ENCODE results near the gene FLCN. TPM values are rescaled to one million over a fixed set of nuclear protein-coding genes. Genes with fewer than 3 reads are reported as not detected.

Gene FLCN
- total and polyA plus RNA-seq, 10 of the 15 experiments (the other 5 are each of a cell fraction or from before 2014, with no cell fraction given) = 1.1 to 24.7 (median 10.4) TPM

DNA sequence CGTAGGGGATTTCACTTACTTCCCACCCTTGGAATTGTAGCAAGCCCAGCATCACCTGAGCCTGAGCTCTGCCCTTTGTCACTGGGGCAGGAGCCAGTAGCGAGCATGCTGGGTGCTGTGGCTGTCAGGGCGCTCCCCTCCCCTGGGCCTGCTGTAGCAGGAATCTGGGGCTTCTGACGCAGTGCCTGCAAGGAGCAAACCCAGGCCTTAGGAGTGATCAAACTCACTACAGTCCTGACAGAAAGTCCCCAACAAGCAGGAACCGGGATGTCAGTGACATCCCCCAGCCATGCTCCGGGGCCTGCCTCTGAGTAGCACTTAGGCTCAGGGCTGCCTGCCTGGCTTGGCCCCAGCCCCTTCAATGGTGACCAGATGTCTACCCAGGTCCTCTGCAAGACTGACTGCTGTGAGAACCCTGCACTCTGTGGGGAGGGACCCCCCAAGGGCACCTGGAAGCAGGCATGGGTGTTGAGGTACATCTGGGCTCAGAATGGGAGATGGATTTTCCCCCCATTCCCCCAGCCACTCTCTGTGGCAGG is 54.3 kb downstream of the FLCN start:
- POLR2A ChIA-PET = interaction anchor here (0.9 kb wide), 1 partner anchor 22 kb away, joined by 3 read pairs; no protein-coding TSS in a partner anchor

More for the DNA sequence above, 54.3 kb downstream of the FLCN start:
- peak overlapping the region; percentile 52 for H3K4me2 ChIP-seq (ENCODE audit: control insufficient read depth, insufficient read depth)
- H3K27ac ChIP-seq (ENCODE audit: control insufficient read depth, insufficient read depth) = peak overlapping the region; percentile 62; the same call in 1 of the 2 replicates
- RAD21 ChIA-PET (ENCODE audit: unreplicated experiment) = interaction anchor here (1.4 to 2.4 kb wide), 2 partner anchors 9 to 54 kb away, joined by 3 to 10 read pairs; partner anchors contain the start of gene FLCN
- H3K79me2 ChIP-seq (ENCODE audit: control insufficient read depth, insufficient read depth, low read length) = no peaks in the 10 kb centered on the region
- CTCF ChIA-PET = no interaction called here
- DNase-seq (ENCODE audit: low read depth, low spot score) = no peak
- in situ Hi-C loops (cut with MboI) (no loop called here), intact Hi-C loops (cut with micrococcal nuclease; ENCODE audit: unreplicated experiment) (no loop called here)
- no peak; the same call in 2 of the 3 replicates for ATAC-seq
- no peak for FAIRE-seq
- TF ChIP-seq, protein P1, sequence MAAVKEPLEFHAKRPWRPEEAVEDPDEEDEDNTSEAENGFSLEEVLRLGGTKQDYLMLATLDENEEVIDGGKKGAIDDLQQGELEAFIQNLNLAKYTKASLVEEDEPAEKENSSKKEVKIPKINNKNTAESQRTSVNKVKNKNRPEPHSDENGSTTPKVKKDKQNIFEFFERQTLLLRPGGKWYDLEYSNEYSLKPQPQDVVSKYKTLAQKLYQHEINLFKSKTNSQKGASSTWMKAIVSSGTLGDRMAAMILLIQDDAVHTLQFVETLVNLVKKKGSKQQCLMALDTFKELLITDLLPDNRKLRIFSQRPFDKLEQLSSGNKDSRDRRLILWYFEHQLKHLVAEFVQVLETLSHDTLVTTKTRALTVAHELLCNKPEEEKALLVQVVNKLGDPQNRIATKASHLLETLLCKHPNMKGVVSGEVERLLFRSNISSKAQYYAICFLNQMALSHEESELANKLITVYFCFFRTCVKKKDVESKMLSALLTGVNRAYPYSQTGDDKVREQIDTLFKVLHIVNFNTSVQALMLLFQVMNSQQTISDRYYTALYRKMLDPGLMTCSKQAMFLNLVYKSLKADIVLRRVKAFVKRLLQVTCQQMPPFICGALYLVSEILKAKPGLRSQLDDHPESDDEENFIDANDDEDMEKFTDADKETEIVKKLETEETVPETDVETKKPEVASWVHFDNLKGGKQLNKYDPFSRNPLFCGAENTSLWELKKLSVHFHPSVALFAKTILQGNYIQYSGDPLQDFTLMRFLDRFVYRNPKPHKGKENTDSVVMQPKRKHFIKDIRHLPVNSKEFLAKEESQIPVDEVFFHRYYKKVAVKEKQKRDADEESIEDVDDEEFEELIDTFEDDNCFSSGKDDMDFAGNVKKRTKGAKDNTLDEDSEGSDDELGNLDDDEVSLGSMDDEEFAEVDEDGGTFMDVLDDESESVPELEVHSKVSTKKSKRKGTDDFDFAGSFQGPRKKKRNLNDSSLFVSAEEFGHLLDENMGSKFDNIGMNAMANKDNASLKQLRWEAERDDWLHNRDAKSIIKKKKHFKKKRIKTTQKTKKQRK (IDR thresholded peaks at IDR 0.05; ENCODE audit: low read depth, low read length) = no peak
- TF ChIP-seq CBX3 (IDR thresholded peaks at IDR 0.05; ENCODE audit: borderline replicate concordance, low read depth) (no peak), HCFC1 (IDR thresholded peaks at IDR 0.05; ENCODE audit: low read length) (no peak), ZBED1 (IDR thresholded peaks at IDR 0.05; ENCODE audit: borderline replicate concordance) (no peak), MTA3 (IDR thresholded peaks at IDR 0.05; ENCODE audit: borderline replicate concordance, low read length) (no peak), PML (IDR thresholded peaks at IDR 0.05; ENCODE audit: low read length) (no peak)
- TF ChIP-seq, protein P2, sequence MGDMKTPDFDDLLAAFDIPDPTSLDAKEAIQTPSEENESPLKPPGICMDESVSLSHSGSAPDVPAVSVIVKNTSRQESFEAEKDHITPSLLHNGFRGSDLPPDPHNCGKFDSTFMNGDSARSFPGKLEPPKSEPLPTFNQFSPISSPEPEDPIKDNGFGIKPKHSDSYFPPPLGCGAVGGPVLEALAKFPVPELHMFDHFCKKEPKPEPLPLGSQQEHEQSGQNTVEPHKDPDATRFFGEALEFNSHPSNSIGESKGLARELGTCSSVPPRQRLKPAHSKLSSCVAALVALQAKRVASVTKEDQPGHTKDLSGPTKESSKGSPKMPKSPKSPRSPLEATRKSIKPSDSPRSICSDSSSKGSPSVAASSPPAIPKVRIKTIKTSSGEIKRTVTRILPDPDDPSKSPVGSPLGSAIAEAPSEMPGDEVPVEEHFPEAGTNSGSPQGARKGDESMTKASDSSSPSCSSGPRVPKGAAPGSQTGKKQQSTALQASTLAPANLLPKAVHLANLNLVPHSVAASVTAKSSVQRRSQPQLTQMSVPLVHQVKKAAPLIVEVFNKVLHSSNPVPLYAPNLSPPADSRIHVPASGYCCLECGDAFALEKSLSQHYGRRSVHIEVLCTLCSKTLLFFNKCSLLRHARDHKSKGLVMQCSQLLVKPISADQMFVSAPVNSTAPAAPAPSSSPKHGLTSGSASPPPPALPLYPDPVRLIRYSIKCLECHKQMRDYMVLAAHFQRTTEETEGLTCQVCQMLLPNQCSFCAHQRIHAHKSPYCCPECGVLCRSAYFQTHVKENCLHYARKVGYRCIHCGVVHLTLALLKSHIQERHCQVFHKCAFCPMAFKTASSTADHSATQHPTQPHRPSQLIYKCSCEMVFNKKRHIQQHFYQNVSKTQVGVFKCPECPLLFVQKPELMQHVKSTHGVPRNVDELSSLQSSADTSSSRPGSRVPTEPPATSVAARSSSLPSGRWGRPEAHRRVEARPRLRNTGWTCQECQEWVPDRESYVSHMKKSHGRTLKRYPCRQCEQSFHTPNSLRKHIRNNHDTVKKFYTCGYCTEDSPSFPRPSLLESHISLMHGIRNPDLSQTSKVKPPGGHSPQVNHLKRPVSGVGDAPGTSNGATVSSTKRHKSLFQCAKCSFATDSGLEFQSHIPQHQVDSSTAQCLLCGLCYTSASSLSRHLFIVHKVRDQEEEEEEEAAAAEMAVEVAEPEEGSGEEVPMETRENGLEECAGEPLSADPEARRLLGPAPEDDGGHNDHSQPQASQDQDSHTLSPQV (IDR thresholded peaks at IDR 0.05) = no peak
- TF ChIP-seq, protein P3, sequence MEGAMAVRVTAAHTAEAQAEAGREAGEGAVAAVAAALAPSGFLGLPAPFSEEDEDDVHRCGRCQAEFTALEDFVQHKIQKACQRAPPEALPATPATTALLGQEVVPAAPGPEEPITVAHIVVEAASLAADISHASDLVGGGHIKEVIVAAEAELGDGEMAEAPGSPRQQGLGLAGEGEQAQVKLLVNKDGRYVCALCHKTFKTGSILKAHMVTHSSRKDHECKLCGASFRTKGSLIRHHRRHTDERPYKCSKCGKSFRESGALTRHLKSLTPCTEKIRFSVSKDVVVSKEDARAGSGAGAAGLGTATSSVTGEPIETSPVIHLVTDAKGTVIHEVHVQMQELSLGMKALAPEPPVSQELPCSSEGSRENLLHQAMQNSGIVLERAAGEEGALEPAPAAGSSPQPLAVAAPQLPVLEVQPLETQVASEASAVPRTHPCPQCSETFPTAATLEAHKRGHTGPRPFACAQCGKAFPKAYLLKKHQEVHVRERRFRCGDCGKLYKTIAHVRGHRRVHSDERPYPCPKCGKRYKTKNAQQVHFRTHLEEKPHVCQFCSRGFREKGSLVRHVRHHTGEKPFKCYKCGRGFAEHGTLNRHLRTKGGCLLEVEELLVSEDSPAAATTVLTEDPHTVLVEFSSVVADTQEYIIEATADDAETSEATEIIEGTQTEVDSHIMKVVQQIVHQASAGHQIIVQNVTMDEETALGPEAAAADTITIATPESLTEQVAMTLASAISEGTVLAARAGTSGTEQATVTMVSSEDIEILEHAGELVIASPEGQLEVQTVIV (IDR thresholded peaks at IDR 0.05; ENCODE audit: borderline replicate concordance, partially characterized antibody) = no peak
- H2AFZ ChIP-seq (ENCODE audit: control insufficient read depth, low read depth, low read length) = no peak overlapping the region
- peaks cover 16 to 18% of the 10 kb centered on the region in 2 experiments for H3K36me3 ChIP-seq (ENCODE audit: control insufficient read depth in 2 of 2, insufficient read depth in 2 of 2, low read length in 1 of 2)
- no peaks in the 10 kb centered on the region for H3K9me3 ChIP-seq (replicated peaks; ENCODE audit: control insufficient read depth, insufficient read depth, low read length)
- H3K4me1 ChIP-seq (ENCODE audit: control insufficient read depth, insufficient read depth, low read length) = peaks cover 44% of the 10 kb centered on the region
- no peak overlapping the region for H3K4me3 ChIP-seq
- no peak overlapping the region for H3K9ac ChIP-seq (ENCODE audit: control insufficient read depth, insufficient read depth, low read length)
- H4K20me1 ChIP-seq (ENCODE audit: control insufficient read depth, insufficient read depth) = no peaks in the 10 kb centered on the region
- WGBS (ENCODE audit: insufficient coverage, insufficient replicate concordance, low lambda C conversion rate, missing lambda C conversion rate) = 51% methylated on average over 6 of the region's 6 CpGs
- H3K27me3 ChIP-seq (replicated peaks in 1 of 2; ENCODE audit: control insufficient read depth in 2 of 2, insufficient read depth in 2 of 2, low read length in 1 of 2) = no peaks in the 10 kb centered on the region
- BruUV-seq (replicated peaks) = no TSS peak
- SMC1A ChIA-PET (ENCODE audit: uncharacterized antibody, unreplicated experiment) = interaction anchor here (0.7 to 0.8 kb wide), 2 partner anchors 18 to 130 kb away, joined by 3 read pairs; no protein-coding TSS in a partner anchor
